Ectodermal cell (in vitro differentiated cells): ENCODE data around the gene CMPK1.

Source experiments
- H3K27ac ChIP-seq: 2 replicates; pipeline ENCODE4 v1.7.0; 2013; ENCODE audit warnings: mild to moderate bottlenecking, low read depth, low read length; ENCODE audit not compliant: insufficient read depth, poor library complexity, severe bottlenecking
- H3K27me3 ChIP-seq: 2 replicates; pipeline ENCODE4 v1.7.0; 2013; ENCODE audit warnings: mild to moderate bottlenecking, low read length; ENCODE audit not compliant: insufficient read depth, control insufficient read depth, poor library complexity, severe bottlenecking
- H3K36me3 ChIP-seq: one replicate; pipeline ENCODE4 v1.7.0; 2013; ENCODE audit warnings: low read length; ENCODE audit not compliant: control insufficient read depth, insufficient read depth
- H3K4me1 ChIP-seq: one replicate; pipeline ENCODE4 v1.7.0; 2013; ENCODE audit warnings: low read length; ENCODE audit not compliant: control insufficient read depth, insufficient read depth
- H3K4me3 ChIP-seq: 2 replicates; pipeline ENCODE4 v1.7.0; 2013; ENCODE audit warnings: low read depth, low read length, control low read depth; ENCODE audit not compliant: insufficient read depth
- H3K9me3 ChIP-seq: 2 replicates; pipeline ENCODE4 v1.7.0; 2013; ENCODE audit warnings: mild to moderate bottlenecking, low read length, moderate library complexity; ENCODE audit not compliant: control insufficient read depth
- WGBS, 2 experiments: methylation state at CpG; one replicate each; pipeline ENCODE4 v1.1.7; 2013; ENCODE audit warnings: missing lambda C conversion rate in 2 of 2; 5-methylcytosine and 5-hydroxymethylcytosine counted together

Gene CMPK1

DNA sequence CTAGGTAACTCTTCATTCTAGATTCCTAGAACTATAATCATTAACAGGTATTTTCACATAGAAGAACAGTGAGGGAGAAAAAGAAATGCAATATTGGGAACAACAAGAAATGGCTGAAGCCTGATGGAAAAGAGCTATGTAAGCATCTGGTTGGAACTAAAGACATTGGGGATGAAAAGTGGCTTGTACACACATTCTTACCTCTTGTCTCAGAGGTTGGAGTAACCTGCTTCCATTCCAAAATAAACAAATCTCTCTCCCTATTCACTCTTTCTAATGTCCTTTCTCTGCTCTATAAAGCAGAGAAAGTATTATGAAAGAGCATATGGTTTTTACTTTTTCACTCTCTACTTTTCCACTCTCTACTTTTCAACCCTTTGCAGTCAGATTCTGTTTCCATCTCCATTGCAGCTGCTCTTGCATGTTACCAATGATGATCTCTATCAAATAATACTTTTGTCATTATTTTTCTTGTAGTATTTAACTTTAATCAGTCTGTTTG, 37.5 kb downstream of the CMPK1 start:
- no peaks in the 10 kb centered on the region for H3K4me1 ChIP-seq
- H3K9me3 ChIP-seq, result no peaks in the 10 kb centered on the region
- H3K27ac ChIP-seq, result no peak overlapping the region
- peaks cover 8% of the 10 kb centered on the region for H3K36me3 ChIP-seq
- no peak overlapping the region for H3K4me3 ChIP-seq
- no peaks in the 10 kb centered on the region for H3K27me3 ChIP-seq

DNA sequence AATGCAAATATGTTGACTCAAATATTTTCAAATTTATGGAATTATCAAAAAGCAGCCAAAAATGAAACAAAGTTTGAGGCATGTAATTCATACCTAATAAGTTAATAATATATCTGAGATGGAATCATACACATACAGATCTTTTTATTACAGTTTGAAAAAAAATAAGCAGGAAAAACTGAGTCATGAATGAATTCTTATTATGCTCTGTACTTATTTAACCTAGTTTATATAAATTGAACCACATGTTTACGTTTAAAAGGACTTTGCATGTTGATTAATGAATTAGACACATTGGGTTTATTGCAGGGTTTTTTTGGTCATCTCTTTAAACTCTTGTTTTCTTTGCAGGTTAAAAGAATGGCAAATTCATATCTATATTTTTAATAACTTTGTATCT, 40.9 kb downstream of the CMPK1 start:
- 83 to 100% methylated on average over 1 of the region's 1 CpG for WGBS, 2 experiments
- H3K27ac ChIP-seq, result no peak overlapping the region
- no peak overlapping the region for H3K4me3 ChIP-seq
- H3K4me1 ChIP-seq, result no peaks in the 10 kb centered on the region
- H3K27me3 ChIP-seq, result no peaks in the 10 kb centered on the region
- H3K9me3 ChIP-seq, result no peaks in the 10 kb centered on the region
- H3K36me3 ChIP-seq, result peaks cover under 1% of the 10 kb centered on the region

DNA sequence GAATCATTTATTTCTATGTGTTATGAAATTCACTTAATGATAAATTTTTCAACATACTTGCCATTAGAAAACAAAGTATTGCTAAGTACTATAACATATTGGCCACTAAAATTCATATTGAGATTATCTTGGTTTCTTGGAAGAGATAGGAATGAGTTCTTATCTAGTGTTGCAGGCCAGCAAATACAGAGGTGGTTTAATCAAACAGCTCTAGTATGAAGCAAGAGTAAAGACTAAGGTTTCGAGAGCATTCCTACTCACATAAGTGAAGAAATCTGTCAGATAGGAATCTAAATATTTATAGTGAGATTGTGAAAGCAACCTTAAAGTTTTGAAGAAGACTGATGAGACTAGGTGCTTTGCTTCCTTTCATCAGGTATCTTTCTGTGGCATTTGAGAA, 44.6 kb downstream of the CMPK1 start:
- Histone ChIP-seq H3K27ac (no peak overlapping the region), H3K4me3 (no peak overlapping the region), H3K4me1 (no peaks in the 10 kb centered on the region), H3K36me3 (no peaks in the 10 kb centered on the region), H3K9me3 (no peaks in the 10 kb centered on the region), H3K27me3 (no peaks in the 10 kb centered on the region)
- WGBS, 2 experiments, result 94 to 100% methylated on average over 1 of the region's 1 CpG

DNA sequence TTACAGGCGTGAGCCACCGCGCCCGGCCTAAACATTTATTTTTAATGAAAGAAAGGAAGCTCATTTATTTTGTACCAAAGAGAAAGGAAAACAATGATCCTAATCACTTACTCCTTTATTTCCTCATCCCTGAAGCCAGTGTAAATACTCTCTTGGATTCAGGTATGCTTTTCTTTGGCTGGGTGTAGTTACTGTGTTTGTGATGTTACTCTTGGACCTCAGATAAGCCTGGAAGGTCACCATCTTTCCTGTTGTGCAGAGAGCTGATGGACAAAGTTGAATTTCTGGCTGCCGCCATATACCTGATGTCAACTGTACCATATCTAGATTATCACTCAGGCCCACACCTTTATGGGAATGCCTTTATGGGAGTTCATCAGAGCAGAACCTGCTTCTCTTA, 47.1 kb downstream of the CMPK1 start:
- Histone ChIP-seq H3K4me1 (no peaks in the 10 kb centered on the region), H3K9me3 (no peaks in the 10 kb centered on the region), H3K36me3 (no peaks in the 10 kb centered on the region), H3K27me3 (no peaks in the 10 kb centered on the region), H3K27ac (no peak overlapping the region), H3K4me3 (no peak overlapping the region)
- 90 to 96% methylated on average over 2 to 5 of the region's 5 CpGs for WGBS, 2 experiments

DNA sequence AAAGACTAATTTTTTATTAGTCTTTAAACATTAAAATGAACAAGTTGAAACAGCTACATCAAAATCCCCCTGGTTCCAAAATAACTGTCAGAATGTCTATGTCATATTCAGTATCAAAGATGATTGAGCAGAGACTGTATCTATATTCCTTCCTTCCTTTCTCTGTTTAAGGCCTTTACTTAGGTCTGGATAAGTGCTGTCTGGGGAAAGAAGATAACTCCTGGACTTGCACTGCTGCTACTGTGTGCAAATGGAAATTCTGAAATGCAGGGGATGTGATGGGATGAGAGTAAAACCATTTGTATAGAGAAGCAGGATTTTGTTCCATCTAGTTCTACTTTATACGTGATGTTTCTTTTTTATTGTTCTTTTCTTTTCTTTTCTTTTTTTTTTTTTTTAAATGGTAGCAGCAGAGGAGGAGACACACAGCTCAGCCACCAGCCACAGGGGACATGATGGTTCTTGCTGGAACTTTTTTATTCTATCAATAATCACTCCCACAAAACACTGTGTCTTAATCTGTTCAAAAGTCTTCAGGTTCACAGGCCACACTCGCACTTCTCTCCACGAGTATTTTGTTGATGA, 48.9 kb downstream of the CMPK1 start:
- no peak overlapping the region for H3K27ac ChIP-seq
- H3K9me3 ChIP-seq, result no peaks in the 10 kb centered on the region
- no peaks in the 10 kb centered on the region for H3K36me3 ChIP-seq
- H3K4me1 ChIP-seq, result no peaks in the 10 kb centered on the region
- H3K4me3 ChIP-seq, result no peak overlapping the region
- no peaks in the 10 kb centered on the region for H3K27me3 ChIP-seq
- WGBS, 2 experiments, result 100% methylated on average over 1 of the region's 3 CpGs; no CpG with 5 or more reads in 1 of the 2 experiments

DNA sequence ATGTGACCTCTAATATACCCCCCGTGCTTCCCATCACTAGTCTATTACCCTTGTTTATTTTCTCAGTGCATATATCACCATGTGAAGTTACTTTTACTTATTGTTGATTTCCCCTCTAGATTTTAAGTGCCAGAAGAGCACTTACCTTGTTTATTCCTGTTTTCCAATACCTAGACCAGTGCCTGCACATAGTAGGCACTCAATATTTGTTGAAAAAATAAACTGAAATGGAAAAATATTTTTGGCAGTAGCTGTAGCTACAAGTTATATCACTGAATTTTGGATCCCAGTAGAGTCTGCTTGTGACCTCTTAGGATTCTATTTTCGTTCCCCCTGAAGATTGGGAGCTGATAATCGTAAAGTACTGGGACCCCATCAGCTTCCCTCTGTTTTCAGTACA, 50.5 kb downstream of the CMPK1 start:
- WGBS, 2 experiments, result 98% methylated on average over 3 of the region's 3 CpGs

DNA sequence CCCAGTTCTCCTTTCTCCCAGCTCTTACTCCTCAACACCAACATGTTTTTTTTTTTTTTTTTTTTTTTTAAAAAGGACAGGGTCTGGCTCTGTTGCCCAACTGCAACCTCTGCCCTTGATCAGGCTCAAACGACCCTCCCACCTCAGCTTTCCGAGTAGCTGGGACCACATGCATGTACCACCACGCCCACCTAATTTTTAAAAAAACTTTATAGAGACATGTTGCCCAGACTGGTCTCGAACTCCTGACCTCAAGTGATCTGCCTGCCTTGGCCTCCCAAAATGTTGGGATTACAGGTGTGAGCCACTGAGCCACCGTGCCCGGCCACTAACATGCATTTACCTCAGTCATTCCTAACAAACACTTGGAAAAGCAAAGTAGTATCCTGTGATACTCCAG, 51.4 kb downstream of the CMPK1 start:
- Histone ChIP-seq H3K27me3 (no peaks in the 10 kb centered on the region), H3K9me3 (no peaks in the 10 kb centered on the region), H3K27ac (no peak overlapping the region), H3K4me1 (no peaks in the 10 kb centered on the region), H3K4me3 (no peak overlapping the region), H3K36me3 (no peaks in the 10 kb centered on the region)
- WGBS, 2 experiments, result 92% methylated on average over 6 of the region's 6 CpGs

More for the DNA sequence above, 50.5 kb downstream of the CMPK1 start:
- H3K9me3 ChIP-seq, result no peaks in the 10 kb centered on the region
- H3K27ac ChIP-seq, result no peak overlapping the region
- H3K4me3 ChIP-seq, result no peak overlapping the region
- H3K4me1 ChIP-seq, result no peaks in the 10 kb centered on the region
- no peaks in the 10 kb centered on the region for H3K27me3 ChIP-seq
- no peaks in the 10 kb centered on the region for H3K36me3 ChIP-seq

DNA sequence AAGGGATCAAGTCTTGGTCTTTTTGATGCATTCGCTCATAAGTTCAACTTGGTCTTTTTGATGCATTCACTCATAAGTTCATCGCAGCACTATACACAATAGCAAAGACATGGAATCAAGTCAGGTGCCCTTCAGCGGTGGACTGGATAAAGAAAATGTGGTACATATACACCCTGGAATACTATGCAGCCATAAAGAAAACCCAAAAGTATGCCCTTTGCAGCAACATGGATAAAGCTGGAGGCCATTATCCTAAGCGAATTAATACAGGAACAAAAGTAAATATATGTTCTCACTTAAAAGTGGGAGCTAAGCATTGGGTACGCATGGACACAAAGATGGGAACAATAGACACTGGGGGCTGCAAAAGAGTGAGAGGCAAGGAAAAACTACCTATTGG, 52.7 kb downstream of the CMPK1 start:
- no peak overlapping the region for H3K27ac ChIP-seq
- WGBS, 2 experiments, result 92 to 94% methylated on average over 5 of the region's 5 CpGs

DNA sequence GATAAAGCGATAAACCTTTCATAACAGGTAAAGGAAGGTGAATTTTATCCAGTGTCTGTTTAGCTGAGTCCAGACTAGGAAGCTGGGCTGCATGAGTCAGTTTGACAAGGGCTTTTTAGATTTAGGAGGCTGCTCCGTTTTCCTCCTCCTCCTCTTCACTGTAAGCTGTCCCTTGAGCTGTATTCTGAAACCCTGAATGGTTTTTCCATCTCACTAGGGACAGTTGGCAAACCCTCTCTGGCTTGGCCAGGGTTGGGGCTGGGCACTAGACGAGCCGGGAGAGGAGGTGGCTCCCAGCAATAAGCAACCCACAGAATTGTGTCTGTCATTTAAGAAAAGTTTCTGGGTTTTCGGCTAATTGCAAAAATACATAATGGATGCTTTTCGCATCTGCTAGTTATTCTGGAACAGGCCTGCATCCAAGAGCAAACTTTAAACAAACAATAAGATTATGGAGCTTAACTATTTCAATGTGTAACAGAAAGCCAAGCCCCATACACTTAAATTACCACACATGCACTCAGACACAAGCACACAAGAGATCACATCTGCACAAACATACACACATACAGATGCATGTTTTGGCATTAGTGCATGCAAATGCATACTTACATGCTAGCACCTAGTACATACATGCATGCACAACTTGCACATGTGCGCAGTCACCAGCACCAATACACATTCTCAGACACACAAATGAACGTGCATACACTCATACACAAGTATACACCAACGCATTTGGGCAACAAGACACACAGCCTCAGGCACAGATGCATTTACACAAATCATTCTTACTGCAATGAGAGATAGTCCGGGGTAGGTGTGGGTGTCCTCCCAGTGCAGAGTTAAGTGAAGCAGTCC, 54.7 kb downstream of the CMPK1 start:
- Histone ChIP-seq H3K9me3 (no peaks in the 10 kb centered on the region), H3K4me3 (no peak overlapping the region), H3K4me1 (no peaks in the 10 kb centered on the region), H3K36me3 (no peaks in the 10 kb centered on the region), H3K27ac (no peak overlapping the region), H3K27me3 (no peaks in the 10 kb centered on the region)
- 66% methylated on average over 10 of the region's 10 CpGs for WGBS, 2 experiments

More for the DNA sequence above, 52.7 kb downstream of the CMPK1 start:
- no peak overlapping the region for H3K4me3 ChIP-seq
- H3K27me3 ChIP-seq, result no peaks in the 10 kb centered on the region
- H3K4me1 ChIP-seq, result no peaks in the 10 kb centered on the region
- no peaks in the 10 kb centered on the region for H3K9me3 ChIP-seq
- H3K36me3 ChIP-seq, result no peaks in the 10 kb centered on the region

DNA sequence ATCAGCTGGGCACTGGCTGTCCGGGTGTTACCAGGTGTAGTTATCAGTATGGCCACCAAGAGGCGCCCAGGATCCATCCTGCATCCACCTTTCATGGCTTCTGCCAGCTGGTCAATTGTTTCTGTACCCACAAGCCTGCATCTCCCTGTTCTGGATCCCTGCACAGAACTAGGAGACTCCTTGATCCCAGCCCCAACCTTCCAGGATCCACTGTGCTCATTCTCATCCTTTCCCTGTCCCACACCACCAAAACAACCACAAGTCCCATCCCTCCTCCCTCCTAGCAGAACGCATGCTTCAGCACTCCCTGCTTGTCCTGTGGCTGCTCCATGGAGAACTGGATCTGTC, 55.3 kb downstream of the CMPK1 start:
- H3K27ac ChIP-seq, result no peak overlapping the region
- H3K4me3 ChIP-seq, result no peak overlapping the region
- WGBS, 2 experiments, result 29 to 32% methylated on average over 3 of the region's 3 CpGs

More for the DNA sequence above, 55.3 kb downstream of the CMPK1 start:
- H3K27me3 ChIP-seq, result no peaks in the 10 kb centered on the region
- H3K9me3 ChIP-seq, result no peaks in the 10 kb centered on the region
- H3K36me3 ChIP-seq, result no peaks in the 10 kb centered on the region
- no peaks in the 10 kb centered on the region for H3K4me1 ChIP-seq
